IgD-negative memory B cell (primary cell): ENCODE measurements around the gene CYP2F1. TPM values are rescaled to one million over a fixed set of nuclear protein-coding genes. Genes with fewer than 3 reads are reported as not detected.
"Not testable (repeated sequence)": the region's sequence is repeated elsewhere in the genome, so short reads cannot be mapped to it uniquely, and the experiment has no call there.

Experiments used
- H3K27ac Mint-ChIP-seq, 3 donors: one replicate each; pipeline ENCODE4 v1.8.0; 2020 to 2022; ENCODE audit warnings: mild to moderate bottlenecking in 3 of 3, mixed read lengths in 3 of 3, moderate library complexity in 1 of 3
- H3K27me3 Mint-ChIP-seq: one replicate; pipeline ENCODE4 v1.8.0; 2021; ENCODE audit warnings: mixed read lengths
- H3K36me3 Mint-ChIP-seq: one replicate; pipeline ENCODE4 v1.8.0; 2020; ENCODE audit warnings: mild to moderate bottlenecking, mixed read lengths
- H3K4me1 Mint-ChIP-seq, 3 donors: one replicate each; pipeline ENCODE4 v1.8.0; 2020 to 2022; ENCODE audit warnings: mixed read lengths in 3 of 3, mild to moderate bottlenecking in 1 of 3
- H3K4me3 Mint-ChIP-seq, 4 donors: one replicate each; pipeline ENCODE4 v1.8.0; 2020 to 2022; ENCODE audit warnings: mild to moderate bottlenecking in 4 of 4, mixed read lengths in 4 of 4, moderate library complexity in 3 of 4
- H3K9me3 Mint-ChIP-seq, 3 donors: one replicate each; pipeline ENCODE4 v1.8.0; 2020 to 2021; ENCODE audit warnings: mixed read lengths in 3 of 3, mild to moderate bottlenecking in 1 of 3
- polyA plus RNA-seq: library from polyadenylated mRNA; unstranded; fragments of 300-500 nt; fragmentation: Illumina TruSeq; gene quantifications from one replicate; pipeline ENCODE4 v1.2.3, GENCODE V29; 2021

The CYP2F1 gene
- polyA plus RNA-seq, 1 donor from 2014 or later, result not detected

DNA sequence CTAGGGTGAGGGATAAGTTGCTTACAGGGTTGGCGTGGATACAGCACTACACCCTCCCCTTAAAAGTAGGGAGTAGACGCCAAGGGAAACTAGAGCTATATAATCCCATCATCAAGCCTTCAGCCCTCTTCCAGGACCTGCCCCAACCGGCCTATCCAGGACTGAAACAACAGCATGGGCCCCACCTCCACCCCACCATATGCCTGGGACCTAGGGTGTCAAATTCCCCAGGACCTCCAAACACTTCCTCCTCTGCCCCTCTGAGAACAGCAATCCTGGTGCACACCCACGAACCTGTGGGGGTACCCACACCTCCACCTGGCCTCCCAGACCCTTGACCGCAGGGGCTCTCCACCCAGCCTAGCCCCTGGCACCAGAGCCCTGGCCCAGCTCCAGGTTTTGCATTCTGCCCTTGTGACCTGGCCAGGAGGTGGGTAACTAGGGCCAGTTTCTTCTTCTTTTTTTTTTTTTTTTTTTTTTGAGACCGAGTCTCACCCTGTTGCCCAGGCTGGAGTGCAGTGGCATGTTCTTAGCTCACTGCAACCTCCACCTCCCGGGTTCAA is 1.4 kb upstream of the CYP2F1 start:
- H3K27ac Mint-ChIP-seq, result no peak overlapping the region
- H3K27me3 Mint-ChIP-seq, result peaks cover 14% of the 10 kb centered on the region
- H3K4me1 Mint-ChIP-seq, result no peaks in the 10 kb centered on the region
- H3K36me3 Mint-ChIP-seq, result peaks cover 1% of the 10 kb centered on the region
- peaks cover 0 to 3% (median 0%) of the 10 kb centered on the region in 3 donors for H3K9me3 Mint-ChIP-seq
- H3K4me3 Mint-ChIP-seq, result no peak overlapping the region

DNA sequence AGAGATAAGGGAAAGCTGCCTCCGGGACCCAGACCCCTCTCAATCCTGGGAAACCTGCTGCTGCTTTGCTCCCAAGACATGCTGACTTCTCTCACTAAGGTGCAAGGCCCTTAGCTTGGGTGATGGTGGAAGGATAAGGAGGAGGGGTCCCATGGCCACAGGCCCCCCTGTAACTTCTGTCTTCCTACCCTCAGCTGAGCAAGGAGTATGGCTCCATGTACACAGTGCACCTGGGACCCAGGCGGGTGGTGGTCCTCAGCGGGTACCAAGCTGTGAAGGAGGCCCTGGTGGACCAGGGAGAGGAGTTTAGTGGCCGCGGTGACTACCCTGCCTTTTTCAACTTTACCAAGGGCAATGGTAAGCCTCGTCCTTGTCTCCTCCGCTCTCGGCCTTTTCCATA is 2.0 kb downstream of the CYP2F1 start:
- Mint-ChIP-seq H3K9me3 (peaks cover 0 to 4% (median 3%) of the 10 kb centered on the region in 3 donors), H3K4me1 (peaks cover 0 to 6% (median 6%) of the 10 kb centered on the region in 3 donors), H3K27ac (no peak overlapping the region), H3K36me3 (peaks cover 2% of the 10 kb centered on the region), H3K4me3 (no peak overlapping the region), H3K27me3 (peaks cover 14% of the 10 kb centered on the region)

DNA sequence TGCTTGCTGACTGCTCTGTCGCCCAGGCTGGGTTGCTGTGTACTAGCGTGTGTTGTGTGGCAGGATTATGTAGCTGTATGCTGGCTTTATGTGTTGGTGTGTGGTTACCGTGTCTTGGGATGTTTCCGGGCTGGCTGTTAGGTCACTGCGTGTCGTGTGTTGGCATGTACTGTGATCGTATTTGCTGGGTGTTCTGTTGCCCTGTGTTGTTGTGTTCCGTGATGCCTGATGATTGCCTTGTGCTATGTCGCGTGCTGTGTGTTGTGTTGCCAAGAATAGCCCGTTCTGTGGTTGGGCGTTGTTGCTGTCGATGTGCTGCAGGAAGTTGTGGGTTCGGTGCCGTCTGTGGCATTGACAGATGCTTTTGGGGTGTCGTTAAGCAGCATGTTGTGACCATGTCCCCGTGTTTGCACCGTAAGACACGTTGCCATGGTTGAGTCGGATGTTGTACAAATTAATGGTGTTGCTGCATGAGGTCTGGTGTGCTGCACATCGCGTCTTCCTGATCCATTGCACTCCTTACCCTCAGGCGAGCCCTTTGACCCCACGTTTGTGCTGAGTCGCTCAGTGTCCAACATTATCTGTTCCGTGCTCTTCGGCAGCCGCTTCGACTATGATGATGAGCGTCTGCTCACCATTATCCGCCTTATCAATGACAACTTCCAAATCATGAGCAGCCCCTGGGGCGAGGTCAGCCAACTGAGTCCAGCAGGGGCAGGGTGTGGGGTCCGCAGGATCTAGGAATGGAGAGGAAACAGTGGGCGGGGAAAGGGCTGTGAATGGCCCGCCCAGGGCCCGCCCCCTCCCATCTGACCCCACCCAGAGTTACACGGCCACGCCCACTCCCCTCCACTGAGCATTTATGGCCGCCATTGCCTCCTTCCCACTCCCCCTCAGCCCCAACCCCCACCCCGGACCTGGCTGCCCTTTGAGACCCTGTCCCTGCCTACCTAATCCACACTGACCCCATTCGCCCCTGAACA is 7.0 kb downstream of the CYP2F1 start:
- H3K4me1 Mint-ChIP-seq, result not testable (repeated sequence)
- peak overlapping the region; percentile 34 to 94 (median 46) for H3K27ac Mint-ChIP-seq

DNA sequence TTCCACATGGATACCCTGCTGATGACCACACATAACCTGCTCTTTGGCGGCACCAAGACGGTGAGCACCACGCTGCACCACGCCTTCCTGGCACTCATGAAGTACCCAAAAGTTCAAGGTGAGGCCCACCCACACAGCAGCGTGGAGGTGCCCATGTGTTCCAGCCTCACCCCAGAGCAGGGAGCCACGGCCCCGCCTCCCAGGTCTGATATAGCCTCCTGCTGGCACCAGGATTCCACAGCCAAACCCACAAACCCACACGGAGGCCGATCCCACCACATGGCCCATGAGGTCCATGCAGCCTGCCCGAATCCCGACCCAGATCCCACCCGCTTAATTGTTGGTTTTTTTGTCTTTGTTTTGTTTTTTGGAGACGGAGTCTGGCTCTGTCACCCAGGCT is 8.6 kb downstream of the CYP2F1 start:
- H3K4me3 Mint-ChIP-seq, result not testable (repeated sequence)
- peaks cover 8 to 11% (median 9%) of the 10 kb centered on the region in 3 donors for H3K4me1 Mint-ChIP-seq

More for the DNA sequence above, 7.0 kb downstream of the CYP2F1 start:
- H3K9me3 Mint-ChIP-seq, H3K36me3 Mint-ChIP-seq, H3K27me3 Mint-ChIP-seq: not testable (repeated sequence)
- peak overlapping the region; percentile 6 to 78 (median 39) for H3K4me3 Mint-ChIP-seq

DNA sequence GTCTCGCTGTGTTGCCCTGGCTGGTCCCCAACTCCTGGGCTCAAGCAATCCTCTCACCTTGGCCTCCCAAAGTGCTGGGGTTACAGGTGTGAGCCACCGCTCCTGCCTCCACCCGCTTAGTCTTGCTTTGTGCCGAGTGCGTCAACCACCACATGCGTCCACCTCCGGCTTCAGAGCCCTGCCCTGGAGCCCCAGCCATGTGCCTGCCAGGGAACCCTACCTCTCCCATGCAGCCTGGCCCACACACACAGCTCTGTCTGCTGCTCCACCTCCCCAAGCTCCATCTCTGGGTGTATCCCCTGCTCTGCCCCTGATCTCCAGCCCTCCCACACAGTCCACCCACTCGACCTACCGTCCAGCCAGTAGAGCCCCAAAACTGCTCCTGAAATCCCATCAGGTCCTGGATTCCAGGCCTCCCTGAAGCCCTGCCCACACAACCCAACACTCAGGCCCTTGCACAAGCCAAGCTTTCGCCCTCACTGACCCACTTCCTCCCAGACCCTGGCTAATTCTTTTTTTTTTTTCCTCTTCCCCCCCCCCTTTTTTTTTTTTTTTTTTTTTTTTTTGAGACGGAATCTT is 9.6 kb downstream of the CYP2F1 start:
- Mint-ChIP-seq H3K27ac (no peak overlapping the region), H3K27me3 (peaks cover 6% of the 10 kb centered on the region), H3K4me1 (peaks cover 9 to 15% (median 10%) of the 10 kb centered on the region in 3 donors), H3K36me3 (peaks cover 2% of the 10 kb centered on the region), H3K4me3 (no peak overlapping the region), H3K9me3 (peaks cover 0 to 4% (median 0%) of the 10 kb centered on the region in 3 donors)

More for the DNA sequence above, 8.6 kb downstream of the CYP2F1 start:
- H3K27ac Mint-ChIP-seq, H3K36me3 Mint-ChIP-seq, H3K27me3 Mint-ChIP-seq, H3K9me3 Mint-ChIP-seq: not testable (repeated sequence)

DNA sequence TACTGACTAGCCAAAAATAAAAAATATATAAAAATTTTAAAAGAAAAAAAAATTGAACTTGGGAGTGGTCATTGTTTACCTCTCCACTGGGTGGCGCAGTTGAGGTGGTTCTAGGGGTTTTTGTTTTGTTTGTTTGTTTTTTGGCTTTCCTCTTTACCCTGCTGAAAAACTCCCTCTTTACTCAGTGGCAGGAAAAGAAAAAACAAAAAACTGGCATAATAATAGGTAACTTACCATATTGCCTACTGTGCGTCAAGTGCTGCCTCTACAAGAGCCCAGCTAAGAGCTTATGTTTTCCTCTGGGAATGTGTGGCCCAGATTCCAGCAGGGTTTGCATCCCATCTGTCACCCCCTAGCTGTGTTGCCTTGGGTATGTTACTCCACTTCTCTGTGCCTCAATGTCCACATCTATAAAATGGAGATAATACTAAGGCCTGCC is 12.6 kb downstream of the CYP2F1 start:
- H3K27me3 Mint-ChIP-seq, H3K9me3 Mint-ChIP-seq, H3K27ac Mint-ChIP-seq, H3K4me1 Mint-ChIP-seq, H3K36me3 Mint-ChIP-seq, H3K4me3 Mint-ChIP-seq: not testable (repeated sequence)

DNA sequence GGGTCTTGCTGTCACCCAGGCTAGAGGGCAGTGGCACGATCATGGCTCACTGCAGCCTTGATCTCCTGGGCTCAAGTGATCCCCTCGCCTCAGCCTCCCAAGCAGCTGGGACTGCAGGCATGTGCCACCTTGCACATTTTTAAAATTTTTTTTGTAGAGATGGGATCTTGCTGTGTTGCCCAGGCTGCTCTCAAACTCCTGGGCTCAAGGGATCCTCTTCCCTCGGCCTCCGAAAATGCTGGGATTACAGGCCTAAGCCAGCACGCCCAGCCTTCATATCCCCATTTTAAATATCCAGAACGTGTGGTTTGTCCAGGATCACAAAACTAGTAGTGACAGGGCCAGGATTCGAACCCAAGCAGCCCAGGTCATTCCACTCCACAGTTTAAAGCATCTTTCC is 13.1 kb downstream of the CYP2F1 start:
- not testable (repeated sequence) for H3K4me1 Mint-ChIP-seq, H3K36me3 Mint-ChIP-seq
- peak overlapping the region; percentile 41 to 83 (median 74) for H3K27ac Mint-ChIP-seq

DNA sequence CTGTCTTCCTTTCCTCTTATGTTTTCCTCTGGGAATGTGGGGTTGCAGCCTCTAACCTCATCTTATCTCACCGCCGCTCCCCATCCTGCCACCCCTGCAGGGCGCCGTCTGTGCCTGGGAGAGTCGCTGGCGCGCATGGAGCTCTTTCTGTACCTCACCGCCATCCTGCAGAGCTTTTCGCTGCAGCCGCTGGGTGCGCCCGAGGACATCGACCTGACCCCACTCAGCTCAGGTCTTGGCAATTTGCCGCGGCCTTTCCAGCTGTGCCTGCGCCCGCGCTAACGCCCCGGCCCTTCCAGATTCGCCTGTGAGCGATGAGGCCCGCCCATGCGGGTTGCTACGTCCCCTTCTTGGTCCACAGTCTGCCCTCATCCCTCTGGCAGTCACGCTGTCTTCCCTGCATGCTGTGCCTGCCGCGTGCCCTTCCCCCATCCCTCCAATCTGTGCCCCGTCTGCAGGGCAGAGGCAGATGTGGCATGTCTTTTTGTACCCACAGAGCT is 13.6 kb downstream of the CYP2F1 start:
- Mint-ChIP-seq H3K27ac (peak overlapping the region; percentile 41 to 83 (median 74)), H3K4me3 (peak overlapping the region in 2 of 4 donors; percentile 63 to 74)

More for the DNA sequence above, 13.1 kb downstream of the CYP2F1 start:
- H3K4me3 Mint-ChIP-seq, result peak overlapping the region in 1 of 4 donors; percentile 63
- not testable (repeated sequence) for H3K9me3 Mint-ChIP-seq, H3K27me3 Mint-ChIP-seq

DNA sequence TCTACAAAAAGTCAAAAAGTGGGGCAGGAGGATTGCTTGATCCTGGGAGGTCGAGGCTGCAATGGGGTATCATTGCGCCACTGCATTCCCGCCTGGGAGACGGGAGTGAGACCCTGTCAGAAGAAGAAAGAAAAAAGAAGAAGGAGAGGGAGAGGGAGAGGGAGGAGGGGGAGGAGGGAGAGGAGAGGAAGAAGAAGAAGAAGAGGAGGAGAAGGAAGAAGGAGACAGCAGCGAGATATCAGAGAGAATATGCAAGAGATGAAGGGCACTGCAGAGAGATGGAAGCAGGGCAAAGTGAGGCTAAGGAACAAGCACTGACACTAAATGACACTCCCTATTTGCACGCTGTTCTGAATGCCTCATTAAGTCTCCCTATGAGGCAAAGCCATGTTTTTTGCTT is 14.5 kb downstream of the CYP2F1 start:
- H3K9me3 Mint-ChIP-seq, result peaks cover 0 to 2% (median 0%) of the 10 kb centered on the region in 3 donors
- no peak overlapping the region for H3K27ac Mint-ChIP-seq
- no peak overlapping the region for H3K4me3 Mint-ChIP-seq
- peaks cover 5 to 10% (median 9%) of the 10 kb centered on the region in 3 donors for H3K4me1 Mint-ChIP-seq
- H3K27me3 Mint-ChIP-seq, result peaks cover 17% of the 10 kb centered on the region
- no peaks in the 10 kb centered on the region for H3K36me3 Mint-ChIP-seq

More for the DNA sequence above, 13.6 kb downstream of the CYP2F1 start:
- not testable (repeated sequence) for H3K36me3 Mint-ChIP-seq, H3K4me1 Mint-ChIP-seq, H3K9me3 Mint-ChIP-seq
- H3K27me3 Mint-ChIP-seq, result peaks cover 12% of the 10 kb centered on the region

DNA sequence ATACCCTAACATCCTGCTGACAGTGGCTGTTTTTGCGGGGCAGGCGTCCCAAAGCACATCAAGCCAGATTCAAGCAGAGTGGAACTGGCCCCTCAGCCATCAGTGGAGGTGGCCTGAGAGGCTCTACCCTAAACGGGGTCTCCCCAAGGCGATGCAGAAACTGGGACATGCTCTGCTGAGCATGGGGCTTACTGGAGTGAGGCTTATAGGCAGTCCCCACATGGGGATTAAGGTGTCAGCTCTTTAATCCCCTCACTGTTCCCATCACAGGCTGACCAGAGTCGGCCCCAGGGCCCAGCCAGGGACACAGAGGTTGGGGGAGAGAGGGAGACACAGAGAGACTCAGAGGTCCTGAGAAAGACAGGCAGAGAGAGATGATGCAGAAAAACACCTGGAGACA is 17.0 kb downstream of the CYP2F1 start:
- no peak overlapping the region for H3K4me3 Mint-ChIP-seq
- H3K27me3 Mint-ChIP-seq, result peaks cover 22% of the 10 kb centered on the region
- no peaks in the 10 kb centered on the region for H3K36me3 Mint-ChIP-seq
- H3K4me1 Mint-ChIP-seq, result peaks cover 5 to 10% (median 9%) of the 10 kb centered on the region in 3 donors
- H3K9me3 Mint-ChIP-seq, result peaks cover 0 to 2% (median 0%) of the 10 kb centered on the region in 3 donors
- no peak overlapping the region for H3K27ac Mint-ChIP-seq

DNA sequence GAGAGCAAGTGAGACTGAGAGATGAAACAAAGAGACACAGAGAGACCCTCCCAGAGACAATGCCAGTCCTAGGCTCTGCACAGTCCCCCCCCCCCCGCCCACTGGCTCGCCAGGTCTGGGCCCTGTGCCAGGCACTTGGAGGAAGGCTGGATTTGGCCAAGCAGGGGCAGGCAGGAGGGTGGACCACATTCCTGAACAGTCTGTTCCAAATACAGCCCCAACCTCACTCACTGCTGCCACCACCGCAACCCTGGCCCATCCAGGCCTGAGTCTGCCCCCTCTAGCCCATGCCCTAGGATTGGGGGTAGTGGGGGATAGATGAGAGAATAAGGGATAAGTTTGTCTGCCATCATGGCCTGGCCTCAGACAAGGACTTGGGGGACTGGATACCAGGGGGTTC is 19.0 kb downstream of the CYP2F1 start:
- peaks cover 2% of the 10 kb centered on the region for H3K36me3 Mint-ChIP-seq
- no peak overlapping the region for H3K27ac Mint-ChIP-seq
- H3K4me3 Mint-ChIP-seq, result no peak overlapping the region
- H3K9me3 Mint-ChIP-seq, result peaks cover 0 to 2% (median 0%) of the 10 kb centered on the region in 3 donors
- peaks cover 26% of the 10 kb centered on the region for H3K27me3 Mint-ChIP-seq
- peaks cover 0 to 2% (median 2%) of the 10 kb centered on the region in 3 donors for H3K4me1 Mint-ChIP-seq

DNA sequence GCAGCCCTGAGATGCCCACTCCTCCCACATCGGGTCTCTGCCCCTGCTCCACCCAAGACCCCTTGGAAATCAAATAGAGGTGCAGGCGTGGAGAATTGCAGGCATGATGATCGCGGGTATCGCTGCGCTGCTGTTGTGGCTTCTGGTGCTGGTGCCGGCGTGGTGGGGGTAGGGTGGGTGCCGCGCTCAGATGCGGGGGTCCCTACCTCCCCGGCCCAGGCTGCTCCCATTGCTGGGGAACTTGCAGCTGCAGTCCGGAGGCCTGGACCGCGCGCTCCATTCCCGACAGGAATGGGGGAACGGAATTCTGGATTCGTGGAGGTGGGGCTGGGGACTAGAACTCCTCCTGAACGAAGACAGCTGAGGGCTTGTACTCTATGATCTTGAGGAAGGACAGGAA is 20.4 kb downstream of the CYP2F1 start:
- Mint-ChIP-seq H3K27ac (peak overlapping the region in 1 of 3 donors; percentile 89), H3K4me1 (peaks cover 0 to 2% (median 2%) of the 10 kb centered on the region in 3 donors), H3K27me3 (peaks cover 26% of the 10 kb centered on the region), H3K4me3 (peak overlapping the region in 3 of 4 donors; percentile 16 to 93 (median 32)), H3K9me3 (peaks cover 0 to 2% (median 0%) of the 10 kb centered on the region in 3 donors), H3K36me3 (peaks cover 2% of the 10 kb centered on the region)

DNA sequence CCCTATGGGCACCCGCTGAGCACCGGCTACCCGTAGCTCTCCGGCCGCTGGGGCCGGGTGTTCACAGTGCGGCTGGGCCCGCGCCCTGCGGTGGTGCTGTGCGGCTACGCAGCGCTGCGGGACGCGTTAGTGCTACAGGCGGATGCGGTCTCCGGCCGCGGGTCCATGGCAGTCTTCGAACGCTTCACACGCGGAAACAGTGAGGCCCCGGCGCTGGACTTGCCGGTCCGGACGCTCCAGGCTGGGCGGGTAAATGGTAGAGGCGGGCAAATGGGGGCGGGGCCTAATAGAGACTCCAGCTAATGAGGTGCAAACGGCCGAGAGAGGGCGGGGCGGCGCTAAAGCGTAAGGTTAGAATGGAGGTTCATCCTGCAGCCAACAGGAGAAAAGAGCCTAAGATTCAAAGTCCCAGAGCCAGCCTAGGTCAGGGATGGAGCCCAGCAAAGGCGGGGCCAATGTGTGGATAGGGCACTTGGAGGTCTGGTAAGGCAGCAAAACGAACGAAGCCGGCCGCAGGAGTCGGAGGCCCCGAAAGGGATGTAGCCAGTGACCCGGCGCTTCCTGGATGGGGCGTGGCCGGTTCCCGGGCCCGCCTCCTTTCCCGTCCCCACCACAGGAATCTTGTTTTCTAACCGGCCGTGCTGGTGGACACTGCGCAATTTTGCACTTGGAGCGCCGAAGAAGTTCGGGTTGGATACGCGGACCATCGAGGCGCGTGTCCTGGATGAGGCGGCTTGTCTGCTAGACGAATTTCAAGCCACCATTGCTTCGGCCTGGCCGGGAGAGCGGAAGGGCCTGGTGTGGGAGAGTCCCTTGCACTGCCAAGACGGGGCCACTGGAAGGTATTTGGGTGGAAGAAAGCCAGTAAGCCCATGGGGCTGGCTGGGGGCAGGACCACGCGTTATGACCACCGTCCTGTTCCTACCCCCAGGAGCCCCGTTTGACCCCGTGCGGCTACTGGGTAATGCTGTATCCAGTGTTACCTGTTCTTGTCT is 21.5 kb downstream of the CYP2F1 start:
- H3K27me3 Mint-ChIP-seq, result peaks cover 23% of the 10 kb centered on the region
- not testable (repeated sequence) for H3K36me3 Mint-ChIP-seq, H3K9me3 Mint-ChIP-seq, H3K4me1 Mint-ChIP-seq, H3K27ac Mint-ChIP-seq
- peak overlapping the region; percentile 81 to 93 (median 86) for H3K4me3 Mint-ChIP-seq
